ENCODE measurements around the gene PRSS35.

- TF ChIP-seq CTCF (IDR thresholded peaks at IDR 0.05) = no peak
- TF ChIP-seq EP300 (IDR thresholded peaks at IDR 0.05) = no peak
- TF ChIP-seq POLR2AphosphoS5 (IDR thresholded peaks at IDR 0.05) = no peak
Observed at GRCh38 chr6:83510791-83511190, 1.5 kb upstream of the PRSS35 start.

All from esophagus muscularis mucosa (tissue), 4 donors.